Fibroblast of skin of left biceps (primary cell): ENCODE results near the gene WNT7B.

ENCODE experiments used
- DNase-seq, 2 experiments: peaks; one replicate each; pipeline ENCODE4 v3.0.0-alpha.2; 2013; ENCODE audit warnings: low read depth in 2 of 2

The WNT7B gene

DNA sequence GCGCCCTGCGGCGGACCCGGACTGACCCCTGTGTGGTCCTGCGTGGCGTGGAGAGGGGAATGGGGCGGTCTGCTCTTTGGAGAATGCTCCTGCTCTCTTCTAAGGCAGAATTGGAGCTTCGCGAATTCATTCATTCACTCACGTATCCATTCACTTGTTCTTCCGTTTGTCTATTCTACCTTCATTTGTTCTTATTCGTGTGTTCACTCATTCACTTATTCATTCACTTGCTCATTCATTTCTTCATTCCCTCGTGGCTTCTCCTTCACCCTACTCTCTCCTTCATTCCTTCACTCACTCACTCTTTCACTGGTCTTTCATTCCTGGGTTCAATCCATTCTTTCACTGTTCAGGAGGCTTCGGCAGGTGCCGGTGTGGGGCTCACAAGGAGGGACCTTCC is 69.6 kb downstream of the WNT7B start:
- DNase-seq: no peak

DNA sequence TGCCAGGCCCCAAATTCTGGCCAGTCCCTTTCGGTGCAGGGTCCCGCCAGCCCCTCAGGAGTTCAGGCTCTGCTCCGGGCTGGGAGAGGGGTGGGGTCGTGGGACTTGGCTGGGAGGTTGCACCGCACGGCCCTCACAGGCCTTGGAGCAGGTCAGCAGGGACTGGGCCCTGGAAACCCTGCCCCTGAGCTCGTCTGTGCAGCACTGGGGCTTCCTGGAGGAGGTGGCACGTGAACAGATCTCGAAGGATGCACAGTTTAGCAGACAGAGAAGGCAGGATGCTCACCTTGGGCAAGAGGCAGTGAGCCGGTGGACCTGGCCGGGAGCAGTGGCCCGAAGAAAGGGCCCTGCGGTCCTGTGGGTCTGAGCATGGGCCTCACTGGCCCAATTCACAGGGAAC is 70.0 kb downstream of the WNT7B start:
- DNase-seq: no peak

DNA sequence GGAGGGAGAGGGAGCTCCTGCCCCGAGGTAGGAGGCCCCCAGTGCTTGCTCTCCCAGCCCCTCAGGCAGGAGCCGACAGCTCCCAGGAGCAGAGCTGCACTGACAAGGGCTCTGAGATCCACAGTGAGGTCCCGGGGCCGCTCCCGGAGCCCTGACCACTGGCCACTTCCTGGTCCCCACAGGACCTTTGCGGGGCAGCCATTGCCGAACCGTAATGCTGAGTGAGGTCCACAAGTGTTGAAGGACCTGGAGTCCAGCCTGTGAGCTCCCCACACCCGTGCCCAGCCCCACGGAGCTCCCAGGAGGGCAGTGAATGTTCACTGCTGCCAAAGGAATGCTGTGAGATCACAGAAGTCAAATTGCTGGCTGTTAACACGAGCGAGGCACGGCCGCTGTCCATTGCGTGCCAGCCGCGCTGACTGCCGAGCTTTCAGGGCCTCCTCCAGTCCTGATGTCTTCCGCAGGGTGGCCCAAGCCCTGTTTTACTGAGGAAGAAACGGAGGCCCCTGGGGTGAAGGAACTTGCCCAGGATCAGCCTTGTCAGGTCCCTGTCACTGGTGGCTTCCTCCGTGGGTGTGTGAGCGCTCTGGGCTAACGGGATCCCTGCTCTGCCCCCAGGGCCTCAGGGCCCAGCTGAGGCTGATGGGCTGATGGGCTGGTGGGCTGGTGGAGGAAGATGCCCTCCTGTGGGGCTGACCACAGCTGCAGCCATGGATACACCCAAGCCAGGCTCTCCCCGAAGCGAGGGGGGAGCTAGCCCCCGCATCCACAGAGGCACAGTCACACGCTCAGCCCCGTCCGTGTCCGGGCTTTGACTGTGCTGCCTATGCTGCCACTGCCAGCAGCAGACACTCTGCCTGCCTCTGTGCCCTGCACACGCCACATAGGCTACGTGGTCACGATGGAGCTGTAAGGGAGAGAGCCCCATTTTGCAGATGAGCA is 70.8 kb downstream of the WNT7B start:
- no peak for DNase-seq

DNA sequence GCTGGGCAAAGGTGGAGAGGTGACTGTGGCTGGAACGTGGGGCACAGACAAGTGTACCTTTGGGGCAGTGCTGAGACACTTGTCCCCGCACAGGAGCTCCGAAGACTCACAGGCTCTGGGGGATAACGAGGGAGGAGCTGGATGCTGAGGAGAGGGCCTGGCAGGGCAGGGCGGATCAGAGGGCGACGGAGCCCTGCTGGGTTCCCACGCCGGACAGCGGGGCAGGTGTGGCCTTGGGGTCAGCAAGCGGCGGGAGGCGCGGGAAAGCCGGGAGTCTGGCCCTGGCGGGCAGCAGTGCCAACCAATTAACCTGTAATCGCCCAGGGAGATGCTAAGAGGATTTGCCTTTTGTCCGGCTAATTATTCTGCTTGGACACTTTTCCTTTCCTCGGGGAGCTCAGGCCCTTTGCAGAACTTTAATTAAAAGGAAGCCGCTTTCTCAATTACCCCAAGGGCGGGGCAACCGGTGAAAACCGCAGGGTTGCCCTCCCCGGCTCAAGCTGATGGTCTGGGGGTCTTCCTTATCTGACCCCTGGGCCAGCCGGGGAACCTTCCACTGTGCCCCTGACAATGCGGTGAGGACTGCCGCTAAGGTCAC is 71.5 kb downstream of the WNT7B start:
- no peak for DNase-seq

DNA sequence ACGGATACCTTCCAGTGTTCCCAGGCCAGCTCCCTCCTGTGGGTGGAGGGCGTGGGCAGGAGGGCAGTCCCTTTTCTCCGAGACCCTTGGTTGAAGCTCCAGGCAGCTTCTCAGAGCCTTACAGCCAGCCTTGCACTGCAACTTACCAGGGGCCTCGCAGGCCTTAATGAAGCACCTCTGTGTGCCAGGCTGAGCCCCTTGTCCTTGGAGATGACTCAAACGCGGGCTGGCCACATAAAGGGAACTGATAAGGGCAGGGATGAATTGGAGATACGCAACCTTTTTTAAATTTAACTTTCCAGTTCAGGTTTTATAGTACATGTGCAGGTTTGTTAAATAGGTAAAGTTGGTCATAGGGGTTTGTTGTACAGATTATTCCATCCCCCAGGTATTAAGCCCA is 72.7 kb downstream of the WNT7B start:
- DNase-seq: no peak

DNA sequence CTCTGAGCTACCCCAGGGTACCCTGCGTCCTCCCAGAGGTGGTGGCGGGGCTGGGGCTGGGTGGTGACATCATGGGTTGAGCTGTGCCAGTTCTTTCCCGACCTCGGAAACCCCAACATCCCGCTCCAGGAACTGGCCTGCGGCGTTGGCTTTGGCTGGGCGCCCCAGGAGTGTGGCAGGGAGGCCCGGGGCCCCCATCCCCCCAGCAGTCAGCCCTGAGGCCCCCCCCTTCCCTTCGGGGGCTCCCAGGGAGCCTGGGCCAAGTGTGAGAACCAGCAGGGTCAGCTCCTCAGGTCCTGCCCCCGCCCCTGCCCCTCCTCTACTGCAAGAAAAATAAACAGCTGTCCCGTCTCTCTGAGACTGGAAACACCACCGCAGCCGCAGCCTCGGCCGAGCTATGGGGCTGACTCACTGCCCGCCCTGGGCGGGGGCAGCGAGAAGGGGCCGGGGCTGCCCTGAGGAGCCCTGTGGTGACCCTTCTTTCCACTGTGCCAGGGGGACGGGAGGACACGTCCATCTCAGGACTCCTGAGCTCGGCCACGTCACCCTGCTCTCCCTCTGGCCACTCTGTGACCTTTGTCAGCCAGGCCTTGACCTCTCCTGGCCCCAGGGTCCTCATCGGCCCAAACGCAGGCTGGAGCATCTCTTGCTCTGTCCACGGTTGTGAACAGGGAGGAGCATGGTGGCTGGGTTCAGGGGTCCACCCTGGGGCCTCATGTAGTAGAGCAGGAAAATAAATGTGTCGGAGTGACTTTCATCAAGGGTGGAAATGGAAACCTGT is 73.4 kb downstream of the WNT7B start:
- no peak for DNase-seq

DNA sequence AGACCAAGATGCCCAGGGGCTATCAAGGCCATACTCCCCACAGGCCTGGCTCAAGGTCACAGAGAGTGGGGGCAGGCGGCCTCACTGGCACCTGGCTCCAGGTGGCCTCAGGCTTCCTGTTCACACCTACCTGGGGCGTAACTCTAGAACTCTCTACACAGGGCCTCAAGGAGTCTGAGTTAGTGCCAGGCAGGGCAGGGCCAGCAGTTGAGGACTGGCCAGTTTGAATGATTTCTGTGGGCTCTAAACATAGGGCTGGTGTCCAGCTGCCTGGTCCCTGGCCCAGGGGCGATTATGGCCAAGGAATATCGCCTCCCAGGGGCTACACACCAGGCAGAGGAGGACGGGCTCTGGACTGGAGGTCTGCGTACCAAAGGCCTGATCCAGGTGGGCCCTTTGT is 79.2 kb downstream of the WNT7B start:
- DNase-seq: no peak

DNA sequence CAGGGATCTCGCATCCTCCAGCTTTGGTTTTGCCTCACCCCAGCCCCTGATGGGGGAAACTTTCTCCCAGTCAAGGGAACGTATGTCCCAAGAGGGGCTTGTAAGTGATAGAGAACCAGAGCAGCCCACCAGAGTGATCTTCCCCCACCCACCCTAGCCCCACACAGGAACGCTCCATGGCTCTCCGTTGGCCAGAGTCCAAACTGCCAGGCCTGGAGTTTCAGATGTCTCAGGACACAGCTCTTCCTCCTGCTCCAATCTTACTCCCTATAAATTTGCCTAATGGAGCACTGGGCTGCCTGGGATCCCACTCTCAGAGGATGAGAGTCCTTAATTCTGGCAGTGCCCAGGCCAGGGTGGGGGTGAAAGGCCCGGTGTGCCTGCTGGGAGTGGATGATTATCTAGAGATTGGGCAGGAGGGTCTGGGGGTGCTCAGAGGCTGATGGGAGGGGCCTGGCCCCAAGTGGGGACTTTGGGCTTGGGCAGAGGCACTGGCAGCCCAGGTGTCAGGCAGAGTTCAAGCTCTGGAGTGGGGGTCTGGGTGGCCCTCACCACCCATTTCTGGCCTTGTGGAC is 79.9 kb downstream of the WNT7B start:
- no peak for DNase-seq

DNA sequence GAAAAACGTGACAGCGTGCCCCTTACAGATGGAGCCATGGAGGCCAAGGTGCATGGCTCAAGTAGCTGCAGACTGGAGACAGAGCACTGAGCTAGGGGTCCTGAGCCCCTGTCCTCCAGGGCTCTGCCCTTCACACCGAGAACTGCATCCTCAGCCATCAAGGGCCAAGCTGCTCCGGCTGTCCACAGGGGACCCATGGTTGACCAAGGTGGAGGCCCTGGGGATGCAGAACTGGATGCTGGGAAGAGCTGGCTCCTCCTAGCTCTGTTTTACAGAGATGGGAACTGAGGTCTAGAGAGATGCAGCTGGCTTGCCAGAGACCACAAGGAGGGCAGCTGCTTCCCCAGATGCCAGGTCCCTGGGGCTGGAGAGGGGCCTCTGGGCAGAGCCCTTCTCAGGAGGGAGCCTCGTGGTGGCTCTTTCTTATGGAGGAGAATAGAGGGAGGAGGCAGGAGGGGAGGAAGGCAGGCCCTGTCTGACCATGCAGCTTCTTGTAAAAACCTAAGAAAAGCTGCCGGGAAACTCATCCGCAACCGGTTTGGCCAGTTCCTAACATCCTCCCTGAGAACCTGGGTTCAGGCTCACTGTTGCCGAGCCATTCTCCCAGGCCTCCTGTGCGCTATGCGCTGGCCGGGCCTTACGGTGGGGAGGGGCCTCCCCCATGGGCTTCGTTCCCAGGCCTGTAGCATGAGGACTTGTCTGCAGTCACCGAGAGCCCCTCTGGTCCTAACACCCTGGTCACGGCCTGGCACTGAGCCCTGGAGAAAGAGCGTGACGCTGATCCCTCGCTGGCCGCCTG is 80.6 kb downstream of the WNT7B start:
- no peak for DNase-seq

DNA sequence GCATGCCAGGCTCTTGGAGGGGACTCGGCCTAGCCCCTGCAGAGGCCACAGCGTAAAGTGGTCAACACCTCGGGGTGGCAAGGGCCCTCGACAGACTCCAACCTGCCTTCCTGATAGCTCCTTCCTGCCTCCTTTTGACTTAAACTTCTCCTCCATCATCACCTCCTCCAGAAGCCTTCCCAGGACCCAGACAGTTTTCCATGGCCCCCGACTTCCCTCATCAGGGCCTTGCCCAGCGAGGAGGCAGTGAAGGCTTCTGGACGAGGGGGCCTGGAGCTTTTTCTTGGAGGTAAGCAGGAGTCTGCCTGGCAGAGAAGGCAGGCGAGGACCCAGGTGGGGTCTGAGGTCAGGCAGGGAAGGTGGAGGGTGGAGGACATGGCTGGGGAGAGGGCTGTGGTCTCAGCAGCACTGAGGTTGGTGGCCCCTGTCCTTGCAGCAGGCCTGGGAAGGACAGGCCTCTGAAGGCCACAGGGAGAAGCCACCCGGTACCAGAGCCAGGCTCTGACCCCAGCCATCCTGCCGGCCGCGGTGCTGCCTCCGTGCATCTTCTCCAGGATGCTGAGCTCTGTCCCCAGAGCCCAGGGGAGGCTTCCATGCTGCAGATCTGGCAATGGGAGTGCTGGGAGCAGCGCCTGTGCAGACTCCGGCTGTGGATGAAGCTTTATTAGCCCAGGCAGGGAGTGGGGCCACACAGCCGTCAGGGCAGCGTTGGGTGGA is 81.4 kb downstream of the WNT7B start:
- DNase-seq: no peak

DNA sequence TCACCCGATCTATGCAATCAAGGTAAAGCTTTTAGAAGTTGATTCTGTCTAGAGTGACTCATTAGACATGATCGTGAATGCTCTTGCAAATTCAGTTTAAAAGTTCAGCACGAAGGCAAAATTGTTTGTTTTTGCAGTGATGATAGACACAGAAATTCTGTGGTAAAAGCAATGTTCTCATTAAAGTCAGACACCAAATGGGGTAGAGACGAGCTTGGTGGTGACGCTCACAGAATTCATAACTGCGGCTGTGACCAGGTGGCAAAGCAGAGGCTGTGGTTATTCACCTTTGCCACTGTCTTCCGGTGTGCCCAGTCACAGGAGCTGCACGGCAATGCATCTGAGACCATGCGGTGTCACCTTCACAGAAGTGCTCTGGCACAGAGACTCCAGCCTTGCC is 83.4 kb downstream of the WNT7B start:
- no peak for DNase-seq

DNA sequence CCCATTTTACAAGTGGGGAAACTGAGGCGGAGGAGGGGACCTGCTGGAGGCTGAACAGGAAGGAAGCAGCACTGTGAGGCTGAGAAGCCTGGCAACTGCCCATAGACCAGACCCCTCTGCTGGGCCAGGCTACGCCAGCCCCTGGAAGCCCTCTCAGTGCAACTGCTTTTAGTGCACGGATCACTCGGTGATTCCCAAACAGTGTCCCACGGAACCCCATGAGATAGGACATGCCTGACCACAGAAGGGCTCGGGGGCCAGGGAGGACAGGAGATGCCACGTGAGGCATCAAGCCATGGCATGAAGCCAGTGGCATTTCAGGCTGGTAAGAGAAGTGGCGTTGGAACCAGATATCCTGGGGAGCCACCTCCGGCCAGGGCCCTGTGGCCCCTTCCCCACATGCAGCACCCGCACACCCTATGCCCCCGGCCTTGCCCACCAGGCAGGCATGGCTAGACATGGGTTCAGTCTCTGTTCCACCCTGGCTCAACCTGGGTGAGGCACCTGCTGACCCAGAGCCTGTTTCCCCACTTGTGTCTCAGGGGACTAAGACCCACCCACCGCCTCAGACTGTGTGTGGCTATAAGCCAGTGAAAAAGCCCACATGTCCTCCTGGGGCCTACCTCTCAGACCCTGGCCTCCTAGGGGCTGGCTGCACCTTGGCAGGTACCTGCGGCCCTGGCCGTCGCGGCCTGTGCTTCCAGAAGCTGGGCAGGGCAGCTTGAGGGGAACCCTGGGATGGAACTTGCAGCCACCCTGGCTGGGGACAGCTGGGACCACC is 84.1 kb downstream of the WNT7B start:
- no peak for DNase-seq

DNA sequence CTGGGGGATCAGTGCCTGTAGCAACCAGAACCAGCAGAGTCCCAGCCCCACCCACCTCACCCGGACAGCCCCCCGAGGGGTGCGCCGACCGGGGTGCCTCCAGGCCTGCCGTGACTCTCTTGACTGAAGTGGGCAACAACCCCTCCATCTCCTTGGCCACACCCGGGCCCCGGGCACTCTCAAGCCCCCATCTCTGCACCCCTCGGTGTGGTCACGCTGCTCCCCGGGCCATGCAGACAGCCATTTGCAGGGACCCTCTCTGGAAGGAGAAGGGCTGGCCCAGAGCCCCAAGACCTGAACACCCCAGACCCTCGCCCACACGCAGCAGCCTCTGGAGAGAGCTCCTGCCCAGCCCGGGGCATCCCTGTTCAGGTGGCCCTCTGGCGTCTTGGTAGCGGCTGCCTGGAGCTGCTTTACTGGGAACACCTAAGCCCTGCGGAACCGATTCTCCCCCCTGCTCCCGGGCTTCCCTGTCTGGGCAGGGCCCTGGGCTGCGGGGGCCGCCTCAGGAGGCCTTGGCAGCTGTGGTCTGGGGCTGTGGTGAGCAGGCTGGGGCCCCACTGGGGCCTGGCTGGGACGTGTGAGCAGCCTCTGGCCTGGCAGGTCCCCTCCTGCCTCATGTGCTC is 84.9 kb downstream of the WNT7B start:
- DNase-seq: no peak

DNA sequence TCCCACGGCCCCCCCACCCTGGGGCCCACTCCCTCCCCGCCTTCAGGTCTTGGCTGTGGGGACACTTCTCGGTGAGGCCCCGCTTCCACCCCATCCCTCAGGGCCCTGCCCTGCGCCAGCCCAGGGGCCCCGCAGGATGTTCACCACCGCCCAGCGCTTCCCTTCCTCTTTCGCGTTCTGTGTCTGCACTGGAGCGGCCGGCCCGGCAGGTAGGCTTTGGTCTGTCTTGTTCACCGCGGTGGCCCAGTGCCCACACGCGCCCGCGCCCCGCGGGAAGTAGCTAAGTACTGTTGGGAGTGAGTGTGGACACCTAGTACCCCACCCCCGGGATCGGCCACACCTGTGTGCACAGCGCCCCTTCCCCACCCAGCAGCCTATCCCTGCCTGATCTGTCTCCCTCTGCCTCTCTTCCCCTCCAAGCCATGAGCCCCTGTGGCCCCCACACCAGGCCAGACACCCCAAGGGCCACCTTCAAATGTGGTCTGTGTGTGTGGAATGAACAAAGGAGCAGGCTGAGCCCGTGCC is 85.4 kb downstream of the WNT7B start:
- no peak for DNase-seq

DNA sequence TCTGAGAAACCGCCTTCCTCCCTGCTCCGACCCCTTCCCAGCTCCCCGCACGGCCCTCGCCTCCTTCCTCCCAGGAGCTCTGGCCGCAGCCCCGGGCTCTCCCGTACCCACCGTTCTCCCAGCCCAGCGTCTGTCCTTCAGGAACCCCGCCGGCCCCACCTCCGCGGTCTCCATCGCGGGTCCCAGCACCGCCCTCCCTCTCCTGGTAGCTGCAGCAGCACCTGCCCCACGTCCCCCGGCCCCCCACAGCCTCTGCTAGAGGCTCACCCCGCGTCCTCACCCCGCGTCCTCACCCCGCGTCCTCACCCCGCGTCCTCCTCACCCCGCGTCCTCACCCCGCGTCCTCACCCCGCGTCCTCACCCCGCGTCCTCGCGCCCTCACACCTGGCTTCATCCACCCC is 85.9 kb downstream of the WNT7B start:
- no peak for DNase-seq

DNA sequence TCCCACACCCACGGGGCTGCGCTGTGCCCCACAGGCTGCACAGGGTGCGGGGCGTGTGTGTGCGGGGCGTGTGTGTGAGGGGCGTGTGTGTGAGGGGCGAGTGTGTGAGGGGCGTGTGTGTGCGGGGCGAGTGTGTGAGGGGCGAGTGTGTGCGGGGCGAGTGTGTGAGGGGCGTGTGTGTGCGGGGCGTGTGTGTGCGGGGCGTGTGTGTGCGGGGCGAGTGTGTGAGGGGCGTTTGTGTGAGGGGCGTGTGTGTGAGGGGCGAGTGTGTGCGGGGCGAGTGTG is 86.7 kb downstream of the WNT7B start:
- no peak for DNase-seq

DNA sequence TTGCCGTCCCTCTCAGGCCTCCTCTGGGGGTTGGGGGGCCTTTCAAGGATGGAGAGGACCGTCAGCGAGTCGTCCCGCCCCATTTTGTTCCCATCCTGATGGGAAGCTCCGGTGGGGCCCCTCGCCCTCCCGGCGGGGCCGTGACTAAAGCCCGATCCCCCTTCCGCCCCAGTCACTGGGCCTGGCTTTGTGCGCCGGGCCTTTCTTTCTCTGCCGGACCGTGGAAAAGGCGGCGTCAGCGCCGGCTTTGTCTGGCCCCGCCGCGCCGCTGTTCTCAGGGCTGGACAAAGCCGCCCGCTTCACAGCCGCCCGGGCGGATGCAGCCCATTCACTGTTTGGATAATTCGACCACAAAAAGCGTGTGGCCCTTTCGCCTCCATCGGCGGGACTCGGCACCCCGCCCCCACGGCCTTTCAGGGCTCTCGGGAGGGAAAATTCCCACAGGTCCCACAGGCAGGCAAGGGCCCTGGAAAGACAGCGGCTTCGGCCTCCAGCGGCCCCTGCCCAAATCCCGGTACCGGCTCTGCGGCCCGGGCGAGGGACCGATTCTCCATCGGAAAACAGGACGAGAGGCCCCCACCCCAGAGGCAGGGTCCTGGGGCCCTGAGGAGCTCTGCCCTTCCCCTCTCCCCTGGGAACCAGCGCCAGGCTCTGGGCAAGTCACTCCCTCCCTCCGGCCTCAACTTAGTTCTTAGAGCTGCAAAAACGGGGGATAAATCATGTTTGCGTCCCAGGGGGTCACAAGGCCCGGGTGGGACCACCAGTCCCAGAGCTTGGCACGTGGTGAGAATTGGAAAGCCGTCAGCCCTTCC is 87.2 kb downstream of the WNT7B start:
- no peak for DNase-seq

DNA sequence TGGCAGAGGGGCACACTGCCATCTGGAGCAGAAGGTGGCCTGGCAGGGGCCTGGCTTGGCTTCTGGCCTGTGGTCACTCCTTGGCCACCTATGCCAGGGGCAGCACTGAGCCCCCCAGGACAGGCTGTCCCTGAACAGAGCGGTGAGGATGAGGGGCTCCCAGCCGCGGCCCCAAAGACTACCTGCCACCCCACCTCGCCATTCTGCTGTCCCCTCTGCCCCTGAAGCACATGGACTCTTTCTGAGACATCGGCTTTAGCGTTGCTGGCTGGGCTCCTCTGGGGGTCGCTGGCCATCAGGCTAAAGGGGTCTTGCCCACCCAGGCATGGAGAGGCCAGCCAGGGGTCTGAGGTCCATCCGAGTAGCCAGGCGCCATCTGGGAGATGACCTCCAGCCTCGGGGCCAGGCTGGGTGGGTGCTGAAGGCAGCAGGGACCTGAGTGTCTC is 87.8 kb downstream of the WNT7B start:
- no peak for DNase-seq
